ENCODE data around the gene ITPR2.
"Not testable (repeated sequence)": the region's sequence is repeated elsewhere in the genome, so short reads cannot be mapped to it uniquely, and the experiment has no call there.

The ITPR2 gene

GRCh38 chr12:26335651-26336050 lies 497.3 kb downstream of the ITPR2 start:
- H3K9ac ChIP-seq (ENCODE audit: low read length), result no peak overlapping the region
- no peaks in the 10 kb centered on the region for H3K27me3 ChIP-seq (ENCODE audit: control insufficient read depth in 1 of 2, insufficient read depth in 2 of 2, low read length in 2 of 2)
- no peaks in the 10 kb centered on the region for H3K9me3 ChIP-seq (ENCODE audit: low read length)
- no peak overlapping the region for H3K27ac ChIP-seq (ENCODE audit: low read depth, low read length)
- no peak overlapping the region for H3K4me3 ChIP-seq (ENCODE audit: low read depth in 1 of 2, low read length in 2 of 2)
- no peaks in the 10 kb centered on the region for H3K36me3 ChIP-seq (ENCODE audit: insufficient read depth, low read length)
- H3K4me1 ChIP-seq (ENCODE audit: insufficient read depth, low read length), result no peaks in the 10 kb centered on the region

- no peaks in the 10 kb centered on the region for H3K4me1 ChIP-seq (ENCODE audit: insufficient read depth, low read length)
- no peak overlapping the region for H3K27ac ChIP-seq (ENCODE audit: low read depth, low read length)
- H3K36me3 ChIP-seq (ENCODE audit: insufficient read depth, low read length), result no peaks in the 10 kb centered on the region
- no peaks in the 10 kb centered on the region for H3K27me3 ChIP-seq (ENCODE audit: control insufficient read depth in 1 of 2, insufficient read depth in 2 of 2, low read length in 2 of 2)
- no peak overlapping the region for H3K4me3 ChIP-seq (ENCODE audit: low read depth in 1 of 2, low read length in 2 of 2)
- no peak overlapping the region for H3K9ac ChIP-seq (ENCODE audit: low read length)
- no peaks in the 10 kb centered on the region for H3K9me3 ChIP-seq (ENCODE audit: low read length)
These were observed 498.3 kb downstream of the ITPR2 start for GRCh38 chr12:26334621-26335124.

DNA sequence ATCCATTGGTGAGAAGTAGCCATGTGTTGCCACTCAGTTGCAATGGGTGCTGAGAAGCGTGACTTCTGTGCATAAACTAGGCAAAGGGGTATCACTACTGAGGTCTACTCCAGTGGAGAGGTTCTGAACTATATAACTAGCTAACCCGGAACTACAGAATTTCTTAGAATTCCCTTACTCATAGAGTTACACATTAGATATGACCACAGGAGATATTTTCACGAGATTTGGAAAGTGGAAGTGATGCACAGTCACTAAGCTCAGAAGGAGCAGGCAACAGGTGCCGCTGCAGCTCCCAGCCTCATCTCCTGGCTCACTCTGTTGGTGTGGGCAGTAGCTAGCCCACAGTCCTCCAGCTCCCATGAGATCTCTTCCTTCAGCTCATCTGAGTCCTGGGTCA lies 501.0 kb downstream of the ITPR2 start:
- Histone ChIP-seq H3K4me3 (ENCODE audit: low read depth in 1 of 2, low read length in 2 of 2) (no peak overlapping the region), H3K9ac (ENCODE audit: low read length) (no peak overlapping the region), H3K27me3 (ENCODE audit: control insufficient read depth in 1 of 2, insufficient read depth in 2 of 2, low read length in 2 of 2) (no peaks in the 10 kb centered on the region), H3K36me3 (ENCODE audit: insufficient read depth, low read length) (no peaks in the 10 kb centered on the region), H3K9me3 (ENCODE audit: low read length) (no peaks in the 10 kb centered on the region), H3K27ac (ENCODE audit: low read depth, low read length) (no peak overlapping the region), H3K4me1 (ENCODE audit: insufficient read depth, low read length) (no peaks in the 10 kb centered on the region)

- Histone ChIP-seq H3K27me3 (ENCODE audit: control insufficient read depth in 1 of 2, insufficient read depth in 2 of 2, low read length in 2 of 2) (no peaks in the 10 kb centered on the region), H3K9ac (ENCODE audit: low read length) (no peak overlapping the region), H3K4me3 (ENCODE audit: low read depth in 1 of 2, low read length in 2 of 2) (no peak overlapping the region), H3K27ac (ENCODE audit: low read depth, low read length) (no peak overlapping the region), H3K36me3 (ENCODE audit: insufficient read depth, low read length) (no peaks in the 10 kb centered on the region), H3K4me1 (ENCODE audit: insufficient read depth, low read length) (no peaks in the 10 kb centered on the region), H3K9me3 (ENCODE audit: low read length) (no peaks in the 10 kb centered on the region)
These were observed 501.9 kb downstream of the ITPR2 start for GRCh38 chr12:26331136-26331535.

GRCh38 chr12:26327975-26328644 lies 504.9 kb downstream of the ITPR2 start:
- Histone ChIP-seq H3K9ac (ENCODE audit: low read length) (no peak overlapping the region), H3K27me3 (ENCODE audit: control insufficient read depth in 1 of 2, insufficient read depth in 2 of 2, low read length in 2 of 2) (no peaks in the 10 kb centered on the region), H3K4me3 (ENCODE audit: low read depth in 1 of 2, low read length in 2 of 2) (no peak overlapping the region), H3K9me3 (ENCODE audit: low read length) (no peaks in the 10 kb centered on the region), H3K27ac (ENCODE audit: low read depth, low read length) (no peak overlapping the region), H3K4me1 (ENCODE audit: insufficient read depth, low read length) (no peaks in the 10 kb centered on the region), H3K36me3 (ENCODE audit: insufficient read depth, low read length) (no peaks in the 10 kb centered on the region)

DNA sequence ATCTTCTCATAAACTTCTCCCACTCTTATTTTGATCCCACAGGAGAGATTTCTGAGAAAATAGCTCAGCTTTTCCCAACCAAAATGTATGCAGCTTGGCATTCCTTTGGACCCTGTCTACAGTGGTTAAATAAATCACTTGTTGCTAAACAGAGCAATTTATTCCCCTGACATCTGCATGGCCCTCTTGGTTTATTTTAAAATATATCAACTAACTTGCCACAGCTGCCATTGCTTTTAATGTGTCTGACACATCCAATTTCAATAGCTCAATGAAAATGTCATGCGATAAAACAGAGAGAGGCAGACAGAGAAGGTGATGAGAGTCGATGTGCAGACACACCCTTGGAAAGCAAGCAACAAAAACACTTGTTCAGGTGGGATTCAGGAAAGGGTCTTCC lies 509.3 kb downstream of the ITPR2 start:
- Histone ChIP-seq H3K36me3 (ENCODE audit: insufficient read depth, low read length) (no peaks in the 10 kb centered on the region), H3K27me3 (ENCODE audit: control insufficient read depth in 1 of 2, insufficient read depth in 2 of 2, low read length in 2 of 2) (no peaks in the 10 kb centered on the region), H3K27ac (ENCODE audit: low read depth, low read length) (no peak overlapping the region)

GRCh38 chr12:26319511-26319910 lies 513.5 kb downstream of the ITPR2 start:
- H3K4me1 ChIP-seq (ENCODE audit: insufficient read depth, low read length), result no peaks in the 10 kb centered on the region
- no peaks in the 10 kb centered on the region for H3K9me3 ChIP-seq (ENCODE audit: low read length)
- no peak overlapping the region for H3K27ac ChIP-seq (ENCODE audit: low read depth, low read length)
- H3K9ac ChIP-seq (ENCODE audit: low read length), result no peak overlapping the region
- H3K36me3 ChIP-seq (ENCODE audit: insufficient read depth, low read length), result no peaks in the 10 kb centered on the region
- H3K4me3 ChIP-seq (ENCODE audit: low read depth in 1 of 2, low read length in 2 of 2), result no peak overlapping the region
- H3K27me3 ChIP-seq (ENCODE audit: control insufficient read depth in 1 of 2, insufficient read depth in 2 of 2, low read length in 2 of 2), result no peaks in the 10 kb centered on the region

More for the DNA sequence above, 509.3 kb downstream of the ITPR2 start:
- no peaks in the 10 kb centered on the region for H3K4me1 ChIP-seq (ENCODE audit: insufficient read depth, low read length)
- H3K9me3 ChIP-seq (ENCODE audit: low read length), result no peaks in the 10 kb centered on the region
- H3K9ac ChIP-seq (ENCODE audit: low read length), result no peak overlapping the region
- no peak overlapping the region for H3K4me3 ChIP-seq (ENCODE audit: low read depth in 1 of 2, low read length in 2 of 2)

DNA sequence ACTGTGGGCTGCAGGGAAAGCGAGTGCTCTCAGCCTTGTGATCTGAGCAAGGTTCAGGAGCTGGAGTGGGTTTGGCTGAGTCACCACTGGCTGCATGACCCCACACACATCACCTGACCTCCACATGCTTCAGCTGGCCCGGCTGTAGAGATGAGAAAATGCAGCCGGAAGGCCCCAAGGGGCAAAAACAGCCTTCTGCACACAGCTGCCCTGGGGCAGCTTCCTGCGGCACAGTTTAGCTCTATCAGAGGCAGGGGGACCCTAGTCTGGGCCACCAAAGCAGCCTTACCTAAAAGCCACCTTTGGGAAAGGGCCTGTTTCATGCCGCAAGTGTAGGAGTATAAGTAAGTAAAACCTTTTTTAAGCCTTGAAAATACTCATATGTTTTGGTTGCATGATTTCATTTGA lies 514.3 kb downstream of the ITPR2 start:
- no peak overlapping the region for H3K9ac ChIP-seq (ENCODE audit: low read length)
- no peaks in the 10 kb centered on the region for H3K9me3 ChIP-seq (ENCODE audit: low read length)
- no peaks in the 10 kb centered on the region for H3K36me3 ChIP-seq (ENCODE audit: insufficient read depth, low read length)
- H3K27ac ChIP-seq (ENCODE audit: low read depth, low read length), result no peak overlapping the region
- no peak overlapping the region for H3K4me3 ChIP-seq (ENCODE audit: low read depth in 1 of 2, low read length in 2 of 2)
- H3K4me1 ChIP-seq (ENCODE audit: insufficient read depth, low read length), result no peaks in the 10 kb centered on the region
- no peaks in the 10 kb centered on the region for H3K27me3 ChIP-seq (ENCODE audit: control insufficient read depth in 1 of 2, insufficient read depth in 2 of 2, low read length in 2 of 2)

GRCh38 chr12:26317942-26318575 lies 514.9 kb downstream of the ITPR2 start:
- H3K4me3 ChIP-seq (ENCODE audit: low read depth in 1 of 2, low read length in 2 of 2), result no peak overlapping the region
- H3K9me3 ChIP-seq (ENCODE audit: low read length), result no peaks in the 10 kb centered on the region
- H3K27me3 ChIP-seq (ENCODE audit: control insufficient read depth in 1 of 2, insufficient read depth in 2 of 2, low read length in 2 of 2), result no peaks in the 10 kb centered on the region
- no peaks in the 10 kb centered on the region for H3K4me1 ChIP-seq (ENCODE audit: insufficient read depth, low read length)
- no peaks in the 10 kb centered on the region for H3K36me3 ChIP-seq (ENCODE audit: insufficient read depth, low read length)
- no peak overlapping the region for H3K9ac ChIP-seq (ENCODE audit: low read length)
- H3K27ac ChIP-seq (ENCODE audit: low read depth, low read length), result no peak overlapping the region

DNA sequence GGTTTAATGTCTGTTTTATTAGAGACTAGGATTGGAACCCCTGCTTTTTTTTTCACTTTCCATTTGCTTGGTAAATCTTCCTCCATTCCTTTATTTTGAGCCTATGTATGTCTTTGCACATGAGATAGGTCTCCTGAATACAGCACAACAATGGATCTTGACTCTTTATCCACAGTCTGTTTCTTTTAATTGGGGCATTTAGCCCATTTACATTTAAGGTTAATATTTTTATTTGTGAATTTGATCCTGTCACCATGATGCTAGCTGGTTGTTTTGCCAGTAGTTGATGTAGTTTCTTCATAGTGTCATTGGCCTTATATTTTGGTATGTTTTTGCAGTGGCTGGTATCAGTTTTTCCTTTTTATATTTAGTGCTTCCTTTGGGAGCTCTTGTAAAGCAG lies 518.9 kb downstream of the ITPR2 start:
- H3K36me3 ChIP-seq (ENCODE audit: insufficient read depth, low read length); H3K4me1 ChIP-seq (ENCODE audit: insufficient read depth, low read length); H3K4me3 ChIP-seq (ENCODE audit: low read depth in 1 of 2, low read length in 2 of 2); H3K9me3 ChIP-seq (ENCODE audit: low read length); H3K9ac ChIP-seq (ENCODE audit: low read length); H3K27ac ChIP-seq (ENCODE audit: low read depth, low read length); H3K27me3 ChIP-seq (ENCODE audit: control insufficient read depth in 1 of 2, insufficient read depth in 2 of 2, low read length in 2 of 2): not testable (repeated sequence)

DNA sequence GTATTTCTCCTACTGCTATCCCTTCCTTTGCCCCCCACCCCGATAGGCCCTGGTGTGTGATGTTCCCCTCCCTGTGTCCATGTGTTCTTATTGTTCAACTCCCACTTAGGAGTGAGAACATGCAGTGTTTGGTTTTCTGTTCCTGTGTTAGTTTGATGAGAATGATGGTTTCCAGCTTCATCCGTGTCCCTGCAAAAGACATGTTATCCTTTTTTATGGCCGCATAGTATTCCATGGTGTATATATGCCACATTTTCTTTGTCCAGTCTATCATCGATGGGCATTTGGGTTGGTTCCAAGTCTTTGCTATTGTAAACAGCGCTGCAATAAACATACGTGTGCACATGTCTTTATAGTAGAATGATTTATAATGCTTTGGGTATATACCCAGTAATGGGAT lies 522.5 kb downstream of the ITPR2 start:
- not testable (repeated sequence) for H3K27ac ChIP-seq (ENCODE audit: low read depth, low read length); H3K36me3 ChIP-seq (ENCODE audit: insufficient read depth, low read length); H3K4me1 ChIP-seq (ENCODE audit: insufficient read depth, low read length); H3K9ac ChIP-seq (ENCODE audit: low read length); H3K27me3 ChIP-seq (ENCODE audit: control insufficient read depth in 1 of 2, insufficient read depth in 2 of 2, low read length in 2 of 2); H3K9me3 ChIP-seq (ENCODE audit: low read length); H3K4me3 ChIP-seq (ENCODE audit: low read depth in 1 of 2, low read length in 2 of 2)

DNA sequence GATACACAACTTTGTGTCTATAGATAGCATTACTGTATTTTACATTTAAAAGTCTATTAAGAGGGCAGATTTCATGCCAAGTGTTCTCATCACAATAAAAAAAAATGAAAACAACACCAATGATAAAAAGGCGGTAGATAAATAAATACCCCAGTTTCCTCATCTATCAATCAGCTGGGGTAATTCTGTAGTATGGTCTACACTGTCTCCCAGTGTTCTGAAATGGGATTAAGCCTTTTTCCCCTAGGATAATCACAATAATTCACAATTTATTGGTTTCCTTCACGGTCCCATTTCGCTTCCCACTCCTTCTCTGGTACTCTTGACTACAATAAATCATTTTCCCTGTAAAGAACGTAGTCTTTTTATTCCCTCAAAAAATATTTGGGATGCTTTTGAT lies 523.4 kb downstream of the ITPR2 start:
- Histone ChIP-seq H3K36me3 (ENCODE audit: insufficient read depth, low read length) (no peaks in the 10 kb centered on the region), H3K9me3 (ENCODE audit: low read length) (no peaks in the 10 kb centered on the region), H3K4me1 (ENCODE audit: insufficient read depth, low read length) (no peaks in the 10 kb centered on the region), H3K9ac (ENCODE audit: low read length) (no peak overlapping the region), H3K27me3 (ENCODE audit: control insufficient read depth in 1 of 2, insufficient read depth in 2 of 2, low read length in 2 of 2) (no peaks in the 10 kb centered on the region), H3K27ac (ENCODE audit: low read depth, low read length) (no peak overlapping the region), H3K4me3 (ENCODE audit: low read depth in 1 of 2, low read length in 2 of 2) (no peak overlapping the region)
